ENCODE data around the gene PCSK9.

PCSK9 gene

GRCh38 chr1:55062801-55063576 lies 23.6 kb downstream of the PCSK9 start:
- Histone ChIP-seq H3K4me3 (no peak overlapping the region), H3K9ac (ENCODE audit: insufficient read length) (no peak overlapping the region), H3K27ac (no peak overlapping the region), H3K9me3 (ENCODE audit: low read depth, low read length) (no peaks in the 10 kb centered on the region), H3K36me3 (ENCODE audit: insufficient read depth, low read length) (peaks cover 4% of the 10 kb centered on the region; the same call in 1 of the 2 replicates)
- TF ChIP-seq EZH2 (IDR thresholded peaks at IDR 0.05) (no peak), POLR2AphosphoS5 (IDR thresholded peaks at IDR 0.05; ENCODE audit: borderline replicate concordance, low read depth, low read length) (no peak), FOXP2 (optimal IDR thresholded peaks at IDR 0.05; ENCODE audit: control extremely low read depth, extremely low read length, insufficient read depth) (no peak)
- no peak for DNase-seq (ENCODE audit: low read depth, low spot score)

- TF ChIP-seq FOXP2 (optimal IDR thresholded peaks at IDR 0.05; ENCODE audit: control extremely low read depth, extremely low read length, insufficient read depth), result no peak
- TF ChIP-seq POLR2AphosphoS5 (IDR thresholded peaks at IDR 0.05; ENCODE audit: borderline replicate concordance, low read depth, low read length), result no peak
- no peak for TF ChIP-seq EZH2 (IDR thresholded peaks at IDR 0.05)
- peaks cover 7% of the 10 kb centered on the region; the same call in 1 of the 2 replicates for H3K36me3 ChIP-seq (ENCODE audit: insufficient read depth, low read length)
- H3K4me3 ChIP-seq, result no peak overlapping the region
- no peak for DNase-seq (ENCODE audit: low read depth, low spot score)
- no peaks in the 10 kb centered on the region for H3K9me3 ChIP-seq (ENCODE audit: low read depth, low read length)
- no peak overlapping the region for H3K9ac ChIP-seq (ENCODE audit: insufficient read length)
- H3K27ac ChIP-seq, result no peak overlapping the region
Measured at GRCh38 chr1:55063577-55063942, 24.2 kb downstream of the PCSK9 start.

DNA sequence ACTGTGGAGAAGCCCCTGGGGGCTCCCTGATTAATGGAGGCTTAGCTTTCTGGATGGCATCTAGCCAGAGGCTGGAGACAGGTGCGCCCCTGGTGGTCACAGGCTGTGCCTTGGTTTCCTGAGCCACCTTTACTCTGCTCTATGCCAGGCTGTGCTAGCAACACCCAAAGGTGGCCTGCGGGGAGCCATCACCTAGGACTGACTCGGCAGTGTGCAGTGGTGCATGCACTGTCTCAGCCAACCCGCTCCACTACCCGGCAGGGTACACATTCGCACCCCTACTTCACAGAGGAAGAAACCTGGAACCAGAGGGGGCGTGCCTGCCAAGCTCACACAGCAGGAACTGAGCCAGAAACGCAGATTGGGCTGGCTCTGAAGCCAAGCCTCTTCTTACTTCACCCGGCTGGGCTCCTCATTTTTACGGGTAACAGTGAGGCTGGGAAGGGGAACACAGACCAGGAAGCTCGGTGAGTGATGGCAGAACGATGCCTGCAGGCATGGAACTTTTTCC lies 24.8 kb downstream of the PCSK9 start:
- no peak for TF ChIP-seq EZH2 (IDR thresholded peaks at IDR 0.05)
- TF ChIP-seq FOXP2 (optimal IDR thresholded peaks at IDR 0.05; ENCODE audit: control extremely low read depth, extremely low read length, insufficient read depth), result no peak
- TF ChIP-seq POLR2AphosphoS5 (IDR thresholded peaks at IDR 0.05; ENCODE audit: borderline replicate concordance, low read depth, low read length), result no peak
- H3K4me3 ChIP-seq, result no peak overlapping the region
- no peak overlapping the region for H3K27ac ChIP-seq
- H3K36me3 ChIP-seq (ENCODE audit: insufficient read depth, low read length), result peaks cover 12% of the 10 kb centered on the region; the same call in 1 of the 2 replicates
- no peak overlapping the region for H3K9ac ChIP-seq (ENCODE audit: insufficient read length)
- no peak for DNase-seq (ENCODE audit: low read depth, low spot score)
- no peaks in the 10 kb centered on the region for H3K9me3 ChIP-seq (ENCODE audit: low read depth, low read length)

DNA sequence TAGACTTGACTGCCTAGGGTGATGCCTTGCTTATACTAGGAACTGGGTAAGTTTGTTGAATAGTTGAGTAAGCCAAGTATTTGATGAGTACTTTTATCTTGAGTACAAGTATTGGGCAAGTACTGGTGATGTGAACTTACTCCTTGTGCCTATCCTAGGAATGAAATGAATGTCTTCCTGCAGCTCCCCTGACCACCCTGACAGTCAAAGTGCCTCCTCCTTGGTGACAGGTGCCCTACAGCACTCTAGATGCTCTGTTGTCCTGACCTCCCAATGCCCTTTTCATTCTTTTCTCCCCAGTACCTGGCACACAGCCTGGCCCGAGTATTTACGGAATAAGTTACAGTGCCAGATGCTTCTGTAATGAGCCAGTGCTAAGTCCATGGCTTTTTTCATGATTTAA lies 25.5 kb downstream of the PCSK9 start:
- no peak overlapping the region for H3K9ac ChIP-seq (ENCODE audit: insufficient read length)
- TF ChIP-seq FOXP2 (optimal IDR thresholded peaks at IDR 0.05; ENCODE audit: control extremely low read depth, extremely low read length, insufficient read depth) (no peak), POLR2AphosphoS5 (IDR thresholded peaks at IDR 0.05; ENCODE audit: borderline replicate concordance, low read depth, low read length) (no peak), EZH2 (IDR thresholded peaks at IDR 0.05) (no peak)
- DNase-seq (ENCODE audit: low read depth, low spot score), result no peak
- H3K27ac ChIP-seq, result no peak overlapping the region
- H3K4me3 ChIP-seq, result no peak overlapping the region
- no peaks in the 10 kb centered on the region for H3K9me3 ChIP-seq (ENCODE audit: low read depth, low read length)
- H3K36me3 ChIP-seq (ENCODE audit: insufficient read depth, low read length), result peaks cover 15% of the 10 kb centered on the region; the same call in 1 of the 2 replicates

GRCh38 chr1:55065648-55066047 lies 26.3 kb downstream of the PCSK9 start:
- no peak overlapping the region for H3K9ac ChIP-seq (ENCODE audit: insufficient read length)

DNA sequence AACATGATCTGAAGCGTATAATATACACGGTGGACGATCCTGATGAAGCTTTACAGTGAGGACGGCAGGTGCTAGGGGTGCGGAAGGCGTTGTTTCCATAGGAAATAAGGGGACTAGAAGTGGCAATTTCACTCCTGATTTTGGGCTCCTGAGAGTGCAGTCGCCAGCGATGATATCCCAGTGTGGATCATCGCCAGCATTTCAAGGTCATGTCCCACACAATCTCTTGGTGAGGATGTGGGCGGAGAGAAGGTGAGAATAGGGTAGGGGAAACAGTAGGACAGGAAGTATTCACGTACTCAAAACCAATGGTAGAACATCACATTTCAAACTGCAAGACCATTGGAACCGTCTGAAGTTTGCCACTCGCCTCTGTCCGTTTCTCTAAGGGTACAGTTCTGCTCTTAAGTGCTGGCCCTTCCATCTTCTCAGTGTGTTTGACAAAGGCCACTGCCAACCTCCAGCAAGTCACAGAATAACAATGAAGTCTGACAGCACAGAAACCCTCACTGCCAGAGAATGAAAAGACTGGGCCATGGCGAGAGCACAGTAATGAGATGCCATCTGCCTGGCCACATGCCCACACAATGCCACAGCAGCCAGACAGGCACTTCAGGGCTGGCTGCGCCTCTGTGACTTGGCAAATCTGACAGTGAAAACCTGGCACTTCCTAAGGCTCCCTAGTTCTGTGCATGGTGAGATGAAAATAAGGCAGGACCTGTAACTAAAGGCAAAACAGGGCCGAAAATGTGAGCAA lies 27.9 kb downstream of the PCSK9 start:
- no peak overlapping the region for H3K9ac ChIP-seq (ENCODE audit: insufficient read length)
- H3K4me3 ChIP-seq, result no peak overlapping the region
- H3K36me3 ChIP-seq (ENCODE audit: insufficient read depth, low read length), result peaks cover 36% of the 10 kb centered on the region
- no peak for TF ChIP-seq FOXP2 (optimal IDR thresholded peaks at IDR 0.05; ENCODE audit: control extremely low read depth, extremely low read length, insufficient read depth)
- no peak for TF ChIP-seq POLR2AphosphoS5 (IDR thresholded peaks at IDR 0.05; ENCODE audit: borderline replicate concordance, low read depth, low read length)
- TF ChIP-seq EZH2 (IDR thresholded peaks at IDR 0.05), result no peak
- H3K27ac ChIP-seq, result no peak overlapping the region
- no peak for DNase-seq (ENCODE audit: low read depth, low spot score)
- H3K9me3 ChIP-seq (ENCODE audit: low read depth, low read length), result no peaks in the 10 kb centered on the region

More at GRCh38 chr1:55065648-55066047, 26.3 kb downstream of the PCSK9 start:
- no peak overlapping the region for H3K27ac ChIP-seq
- H3K9me3 ChIP-seq (ENCODE audit: low read depth, low read length), result no peaks in the 10 kb centered on the region
- H3K4me3 ChIP-seq, result no peak overlapping the region
- peaks cover 21% of the 10 kb centered on the region; the same call in 1 of the 2 replicates for H3K36me3 ChIP-seq (ENCODE audit: insufficient read depth, low read length)
- TF ChIP-seq FOXP2 (optimal IDR thresholded peaks at IDR 0.05; ENCODE audit: control extremely low read depth, extremely low read length, insufficient read depth), result no peak
- TF ChIP-seq EZH2 (IDR thresholded peaks at IDR 0.05), result no peak
- no peak for TF ChIP-seq POLR2AphosphoS5 (IDR thresholded peaks at IDR 0.05; ENCODE audit: borderline replicate concordance, low read depth, low read length)
- no peak for DNase-seq (ENCODE audit: low read depth, low spot score)

GRCh38 chr1:55067914-55068313 lies 28.6 kb downstream of the PCSK9 start:
- H3K9me3 ChIP-seq (ENCODE audit: low read depth, low read length), result no peaks in the 10 kb centered on the region
- no peak for TF ChIP-seq POLR2AphosphoS5 (IDR thresholded peaks at IDR 0.05; ENCODE audit: borderline replicate concordance, low read depth, low read length)
- no peak overlapping the region for H3K4me3 ChIP-seq
- peaks cover 43% of the 10 kb centered on the region for H3K36me3 ChIP-seq (ENCODE audit: insufficient read depth, low read length)
- H3K9ac ChIP-seq (ENCODE audit: insufficient read length), result no peak overlapping the region
- H3K27ac ChIP-seq, result no peak overlapping the region
- no peak for DNase-seq (ENCODE audit: low read depth, low spot score)

DNA sequence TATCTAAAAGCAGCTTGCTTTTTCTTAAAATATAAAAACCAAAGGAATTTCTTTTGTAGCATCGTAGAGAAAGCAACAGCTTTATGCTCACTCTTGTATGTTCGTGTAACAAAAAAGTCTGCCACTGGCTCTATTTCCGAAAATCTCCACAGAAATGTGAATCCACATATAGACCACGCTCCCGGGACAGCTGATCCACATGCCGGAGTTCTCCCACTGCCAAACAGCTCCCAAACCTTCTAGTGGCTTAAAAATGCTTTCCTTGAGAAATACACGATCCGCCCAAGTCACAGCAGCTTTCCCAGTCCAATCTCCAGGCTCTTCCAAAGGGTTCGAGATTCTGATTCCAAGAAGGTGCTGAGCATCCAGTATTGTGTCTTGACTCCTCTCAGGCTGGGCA lies 29.3 kb downstream of the PCSK9 start:
- no peaks in the 10 kb centered on the region for H3K9me3 ChIP-seq (ENCODE audit: low read depth, low read length)
- H3K36me3 ChIP-seq (ENCODE audit: insufficient read depth, low read length), result peaks cover 51% of the 10 kb centered on the region
- no peak overlapping the region for H3K27ac ChIP-seq

More for the DNA sequence above, 29.3 kb downstream of the PCSK9 start:
- no peak for DNase-seq (ENCODE audit: low read depth, low spot score)
- no peak overlapping the region for H3K4me3 ChIP-seq
- no peak for TF ChIP-seq POLR2AphosphoS5 (IDR thresholded peaks at IDR 0.05; ENCODE audit: borderline replicate concordance, low read depth, low read length)
- no peak for TF ChIP-seq FOXP2 (optimal IDR thresholded peaks at IDR 0.05; ENCODE audit: control extremely low read depth, extremely low read length, insufficient read depth)
- TF ChIP-seq EZH2 (IDR thresholded peaks at IDR 0.05), result no peak
- H3K9ac ChIP-seq (ENCODE audit: insufficient read length), result no peak overlapping the region

All from SK-N-MC (cell line).